Measurements from ENCODE around the gene ATG16L2. TPM values are rescaled to one million over a fixed set of nuclear protein-coding genes. Genes with fewer than 3 reads are reported as not detected.

The ATG16L2 gene
- total and polyA plus RNA-seq, 9 of the 15 experiments (the other 6 are each of a cell fraction or from before 2014, with no cell fraction given) = 0.18 to 11.2 (median 6.2) TPM

GRCh38 chr11:72771507-72771906, 42.7 kb upstream of the ATG16L2 start (continued):
- TF ChIP-seq HOMEZ (CRISPR knock-in tag; IDR thresholded peaks at IDR 0.05) (no peak), ZNF609 (CRISPR knock-in tag; IDR thresholded peaks at IDR 0.05; ENCODE audit: borderline replicate concordance) (no peak), ESRRA (IDR thresholded peaks at IDR 0.05; ENCODE audit: borderline replicate concordance, low read depth) (no peak), FOSL1 (tag; conservative IDR thresholded peaks at IDR 0.05) (peak; percentile 82), MED1 (CRISPR knock-in tag; IDR thresholded peaks at IDR 0.05; ENCODE audit: borderline replicate concordance) (no peak), SREBF1 (IDR thresholded peaks at IDR 0.05; ENCODE audit: borderline replicate concordance, low read depth, low read length) (no peak), ZHX1 (conservative IDR thresholded peaks at IDR 0.05; ENCODE audit: low read length) (no peak), SLC30A9 (CRISPR knock-in tag; IDR thresholded peaks at IDR 0.05) (no peak), HOXB6 (CRISPR knock-in tag; IDR thresholded peaks at IDR 0.05; ENCODE audit: borderline replicate concordance) (no peak), EGR1 (conservative IDR thresholded peaks at IDR 0.05) (peak; percentile 65), GATA2 (CRISPR knock-in tag; IDR thresholded peaks at IDR 0.05) (no peak)

Data from K562 (cell line).